WTC11 (cell line): Measurements from ENCODE around the gene GRIA4. TPM values are rescaled to one million over a fixed set of nuclear protein-coding genes. Genes with fewer than 3 reads are reported as not detected.

Source experiments
- ATAC-seq: fragments of 200-7000 bp; cut with Tn5 transposase; 2 replicates; pipeline ENCODE4 v1.10.0; 2021; ENCODE audit warnings: mild to moderate bottlenecking, moderate library complexity
- CTCF ChIA-PET: fragments of 300-600 bp; sonication (Branson Sonifier 250); formaldehyde crosslinking; loops from one replicate; lab custom pipeline; 2021; ENCODE audit warnings: antibody characterized with exemption; lab: Charles Lee
- POLR2A ChIA-PET: fragments of 350-600 bp; sonication (Branson Sonifier 250); formaldehyde crosslinking; loops from one replicate; lab custom pipeline; 2021; ENCODE audit warnings: antibody characterized with exemption; lab: Charles Lee
- DNase-seq: peaks from one replicate; pipeline ENCODE4 v3.0.0; 2021; ENCODE audit warnings: low spot score
- H3K27ac Mint-ChIP-seq: 2 replicates; pipeline ENCODE4 v1.8.0; 2021; ENCODE audit warnings: mixed read lengths
- H3K27me3 Mint-ChIP-seq: 2 replicates; pipeline ENCODE4 v1.8.0; 2021; ENCODE audit warnings: low read depth, mild to moderate bottlenecking, moderate library complexity, mixed read lengths
- H3K36me3 Mint-ChIP-seq: 2 replicates; pipeline ENCODE4 v1.8.0; 2021; ENCODE audit warnings: mixed read lengths
- H3K4me1 Mint-ChIP-seq: 2 replicates; pipeline ENCODE4 v1.8.0; 2022; ENCODE audit warnings: mixed read lengths
- H3K4me3 Mint-ChIP-seq: 2 replicates; pipeline ENCODE4 v1.8.0; 2021; ENCODE audit warnings: mild to moderate bottlenecking, moderate library complexity, mixed read lengths
- H3K9me3 Mint-ChIP-seq: 2 replicates; pipeline ENCODE4 v1.8.0; 2021; ENCODE audit warnings: mixed read lengths
- ATF1 ChIP-seq: sonication (generic); formaldehyde crosslinking; IDR thresholded peaks from 2 replicates; pipeline ENCODE4 v1.8.1; 2023; ENCODE audit warnings: mild to moderate bottlenecking, moderate library complexity, missing genetic modification reagents
- ATF2 ChIP-seq: sonication (generic); formaldehyde crosslinking; IDR thresholded peaks from 2 replicates; pipeline ENCODE4 v1.8.1; 2022; ENCODE audit warnings: low read depth, missing genetic modification reagents, borderline replicate concordance
- CREM ChIP-seq: sonication (generic); formaldehyde crosslinking; IDR thresholded peaks from 2 replicates; pipeline ENCODE4 v1.8.1; 2022; ENCODE audit warnings: mild to moderate bottlenecking, missing genetic modification reagents, moderate library complexity
- ELF4 ChIP-seq: sonication (generic); formaldehyde crosslinking; IDR thresholded peaks from 2 replicates; pipeline ENCODE4 v1.8.1; 2022; ENCODE audit warnings: low read depth, mild to moderate bottlenecking, moderate library complexity, missing genetic modification reagents
- FOXJ3 ChIP-seq: sonication (generic); formaldehyde crosslinking; IDR thresholded peaks from 2 replicates; pipeline ENCODE4 v1.9.0; 2021; ENCODE audit warnings: missing genetic modification reagents, mild to moderate bottlenecking, borderline replicate concordance
- HMGXB4 ChIP-seq: sonication (generic); formaldehyde crosslinking; IDR thresholded peaks from 2 replicates; pipeline ENCODE4 v1.8.1; 2023; ENCODE audit warnings: mild to moderate bottlenecking, moderate library complexity, missing genetic modification reagents
- IRF1 ChIP-seq: sonication (generic); formaldehyde crosslinking; IDR thresholded peaks from 2 replicates; pipeline ENCODE4 v1.8.0; 2023; ENCODE audit warnings: missing genetic modification reagents
- JAZF1 ChIP-seq: fragments of 250-450 bp; sonication (Bioruptor Pico); IDR thresholded peaks from 2 replicates; pipeline ENCODE4 v1.9.0; 2021; ENCODE audit warnings: moderate library complexity, mild to moderate bottlenecking, inconsistent platforms
- MAX ChIP-seq: sonication (generic); formaldehyde crosslinking; IDR thresholded peaks from 2 replicates; pipeline ENCODE4 v1.8.0; 2022; ENCODE audit warnings: mild to moderate bottlenecking, missing genetic modification reagents
- NFATC4 ChIP-seq: fragments of 250-450 bp; sonication (Bioruptor Pico); IDR thresholded peaks from 2 replicates; pipeline ENCODE4 v1.9.0; 2021; ENCODE audit warnings: mild to moderate bottlenecking
- NR3C1 ChIP-seq: sonication (generic); formaldehyde crosslinking; conservative IDR thresholded peaks from 2 replicates; pipeline ENCODE4 v1.8.1; 2023; ENCODE audit warnings: low read depth, mild to moderate bottlenecking, missing genetic modification reagents
- PREB ChIP-seq: sonication (generic); formaldehyde crosslinking; IDR thresholded peaks from 2 replicates; pipeline ENCODE4 v1.8.1; 2022; ENCODE audit warnings: mild to moderate bottlenecking, missing genetic modification reagents, moderate library complexity, borderline replicate concordance
- PRRX2 ChIP-seq: fragments of 250-450 bp; sonication (Bioruptor Pico); IDR thresholded peaks from 2 replicates; pipeline ENCODE4 v1.8.0; 2021; ENCODE audit warnings: mild to moderate bottlenecking
- SP1 ChIP-seq: sonication (generic); formaldehyde crosslinking; conservative IDR thresholded peaks from 2 replicates; pipeline ENCODE4 v1.8.1; 2022; ENCODE audit warnings: missing genetic modification reagents
- TEAD1 ChIP-seq: sonication (generic); formaldehyde crosslinking; IDR thresholded peaks from 2 replicates; pipeline ENCODE4 v1.8.0; 2022; ENCODE audit warnings: mild to moderate bottlenecking, missing genetic modification reagents
- TP53 ChIP-seq: sonication (generic); formaldehyde crosslinking; IDR thresholded peaks from 2 replicates; pipeline ENCODE4 v1.8.1; 2023; ENCODE audit warnings: mild to moderate bottlenecking, missing genetic modification reagents
- USF1 ChIP-seq: sonication (generic); formaldehyde crosslinking; IDR thresholded peaks from 2 replicates; pipeline ENCODE4 v1.8.0; 2022; ENCODE audit warnings: mild to moderate bottlenecking, missing genetic modification reagents
- ZMAT4 ChIP-seq: fragments of 250-450 bp; sonication (Bioruptor Pico); IDR thresholded peaks from 2 replicates; pipeline ENCODE4 v1.9.0; 2021; ENCODE audit warnings: mild to moderate bottlenecking
- ZNF121 ChIP-seq: sonication (generic); formaldehyde crosslinking; IDR thresholded peaks from 2 replicates; pipeline ENCODE4 v1.8.0; 2023; ENCODE audit warnings: missing genetic modification reagents
- ZNF416 ChIP-seq: fragments of 250-450 bp; sonication (Bioruptor Pico); IDR thresholded peaks from 2 replicates; pipeline ENCODE4 v1.9.0; 2021; ENCODE audit warnings: mild to moderate bottlenecking, inconsistent platforms
- ZNF512 ChIP-seq: sonication (generic); formaldehyde crosslinking; IDR thresholded peaks from 2 replicates; pipeline ENCODE4 v1.8.1; 2022; ENCODE audit warnings: missing genetic modification reagents, borderline replicate concordance
- total RNA-seq: library from RNA; stranded (reverse); gene quantifications from 3 replicates; pipeline ENCODE4 v1.2.3, GENCODE V29; 2021

Gene GRIA4
- total RNA-seq, 1 experiment from 2014 or later: 11.4 TPM

- TF ChIP-seq HMGXB4 (CRISPR knock-in tag) (no peak), ZNF512 (no peak), ZMAT4 (CRISPR knock-in tag) (no peak), USF1 (no peak)
Observed at GRCh38 chr11:105574974-105575373, 34.9 kb upstream of the GRIA4 start (continued).

- TF ChIP-seq ATF1 (CRISPR knock-in tag) (no peak), FOXJ3 (CRISPR knock-in tag) (no peak), ZNF121 (CRISPR knock-in tag) (no peak), ELF4 (no peak), TP53 (no peak), TEAD1 (CRISPR knock-in tag) (no peak), NR3C1 (CRISPR knock-in tag) (no peak), SP1 (CRISPR knock-in tag) (no peak), MAX (CRISPR knock-in tag) (no peak), PRRX2 (no peak), ATF2 (CRISPR knock-in tag) (no peak), IRF1 (CRISPR knock-in tag) (no peak), NFATC4 (CRISPR knock-in tag) (no peak), ZMAT4 (CRISPR knock-in tag) (no peak), PREB (CRISPR knock-in tag) (no peak), CREM (CRISPR knock-in tag) (no peak), ZNF416 (CRISPR knock-in tag) (no peak), JAZF1 (CRISPR knock-in tag) (no peak)
- ChIA-PET POLR2A (no interaction called here), CTCF (no interaction called here)
- no peak overlapping the region for H3K27ac Mint-ChIP-seq
- H3K27me3 Mint-ChIP-seq: no peaks in the 10 kb centered on the region
- DNase-seq (no peak), ATAC-seq (peak; percentile 44; the same call in 1 of the 2 replicates)
- no peaks in the 10 kb centered on the region for H3K36me3 Mint-ChIP-seq
- no peaks in the 10 kb centered on the region for H3K4me1 Mint-ChIP-seq
- no peak overlapping the region for H3K4me3 Mint-ChIP-seq
- peaks cover 8% of the 10 kb centered on the region for H3K9me3 Mint-ChIP-seq
Observed at GRCh38 chr11:105577641-105578040, 32.2 kb upstream of the GRIA4 start.
